ENCODE measurements around the gene ADGB.

Gene ADGB

DNA sequence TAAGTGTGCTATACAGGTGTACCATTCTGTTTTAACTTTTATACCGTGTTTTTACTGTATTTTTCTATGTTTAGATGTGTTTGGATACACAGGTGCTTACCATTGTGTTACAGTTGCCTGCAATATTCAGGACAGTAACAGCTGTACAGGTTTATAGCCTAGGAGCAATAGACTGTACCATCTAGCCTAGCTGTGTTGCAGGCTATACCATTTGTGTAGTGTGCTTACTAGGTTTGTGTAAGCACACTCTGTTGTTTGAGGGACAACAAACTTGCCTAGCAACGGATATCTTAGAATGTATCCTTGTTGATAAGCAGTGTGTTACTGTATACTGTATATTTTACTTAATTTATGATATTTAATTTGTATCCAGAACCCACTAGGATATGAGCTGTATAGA, 35.2 kb downstream of the ADGB start:
- H3K4me3 ChIP-seq (ENCODE audit: low read length): no peak overlapping the region
- H3K79me1 ChIP-seq (ENCODE audit: low read length): no peaks in the 10 kb centered on the region
- no peak overlapping the region for H2BK5ac ChIP-seq (ENCODE audit: low read length)
- no peaks in the 10 kb centered on the region for H3K4me1 ChIP-seq (ENCODE audit: control insufficient read depth, low read depth, low read length)
- H3K4ac ChIP-seq (ENCODE audit: low read depth, low read length): no peak overlapping the region
- H3K27me3 ChIP-seq (ENCODE audit: insufficient read depth, low read length, poor library complexity): no peaks in the 10 kb centered on the region
- H2BK120ac ChIP-seq (ENCODE audit: low read depth, low read length): no peak overlapping the region
- WGBS (ENCODE audit: extremely low coverage, insufficient coverage, low lambda C conversion rate): no CpG with 5 or more reads among the region's 2 CpGs
- no peak overlapping the region for H4K5ac ChIP-seq (ENCODE audit: low read length)
- H3K36me3 ChIP-seq (ENCODE audit: control insufficient read depth, insufficient read depth, low read length): no peaks in the 10 kb centered on the region
- H3K79me2 ChIP-seq (ENCODE audit: control insufficient read depth, insufficient read depth, low read length): no peaks in the 10 kb centered on the region
- H3K18ac ChIP-seq (ENCODE audit: low read length): no peak overlapping the region
- no peak overlapping the region for H3K56ac ChIP-seq (ENCODE audit: low read length)
- no peak for DNase-seq
- H3K4me2 ChIP-seq (ENCODE audit: low read length): no peak overlapping the region
- H2BK15ac ChIP-seq (replicated peaks; ENCODE audit: low read depth): no peak overlapping the region
- no peak overlapping the region for H2AK5ac ChIP-seq (ENCODE audit: low read length)
- no peak overlapping the region for H4K8ac ChIP-seq (ENCODE audit: low read depth, low read length)
- no peak overlapping the region for H3K23ac ChIP-seq (ENCODE audit: low read length)
- no peak overlapping the region for H3K27ac ChIP-seq (ENCODE audit: low read depth, low read length)
- no peak overlapping the region for H3K9ac ChIP-seq (ENCODE audit: low read length)

DNA sequence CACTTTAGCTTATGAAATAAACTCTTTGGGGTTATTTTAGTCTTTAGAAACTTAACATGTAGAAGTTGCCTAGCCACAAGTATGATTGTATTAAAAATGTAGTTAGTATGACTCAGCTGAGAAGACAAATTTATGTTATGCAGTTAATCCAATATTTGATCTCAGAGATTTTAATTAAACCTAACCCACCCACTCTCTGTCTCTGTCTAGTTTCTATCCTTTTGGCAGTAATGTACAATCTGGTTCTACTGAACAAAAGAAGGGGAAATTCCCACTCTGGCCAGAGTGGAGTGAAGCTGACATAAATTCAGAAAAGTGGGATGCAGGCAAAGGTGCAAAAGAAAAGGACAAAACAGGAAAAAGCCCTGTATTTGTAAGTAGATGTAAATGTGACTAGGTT, 36.4 kb downstream of the ADGB start:
- H3K27me3 ChIP-seq (ENCODE audit: insufficient read depth, low read length, poor library complexity): no peaks in the 10 kb centered on the region
- no peaks in the 10 kb centered on the region for H3K36me3 ChIP-seq (ENCODE audit: control insufficient read depth, insufficient read depth, low read length)
- no peak overlapping the region for H3K23ac ChIP-seq (ENCODE audit: low read length)
- H3K56ac ChIP-seq (ENCODE audit: low read length): no peak overlapping the region
- no peak overlapping the region for H3K18ac ChIP-seq (ENCODE audit: low read length)
- H3K9ac ChIP-seq (ENCODE audit: low read length): no peak overlapping the region
- H2BK5ac ChIP-seq (ENCODE audit: low read length): no peak overlapping the region
- H3K79me2 ChIP-seq (ENCODE audit: control insufficient read depth, insufficient read depth, low read length): no peaks in the 10 kb centered on the region
- no peak overlapping the region for H2BK15ac ChIP-seq (replicated peaks; ENCODE audit: low read depth)
- H4K5ac ChIP-seq (ENCODE audit: low read length): no peak overlapping the region
- no peak for DNase-seq
- no peak overlapping the region for H2AK5ac ChIP-seq (ENCODE audit: low read length)
- H3K4me3 ChIP-seq (ENCODE audit: low read length): no peak overlapping the region
- no peak overlapping the region for H3K4ac ChIP-seq (ENCODE audit: low read depth, low read length)
- no peaks in the 10 kb centered on the region for H3K79me1 ChIP-seq (ENCODE audit: low read length)
- no peak overlapping the region for H3K27ac ChIP-seq (ENCODE audit: low read depth, low read length)
- H2BK120ac ChIP-seq (ENCODE audit: low read depth, low read length): no peak overlapping the region
- no peak overlapping the region for H4K8ac ChIP-seq (ENCODE audit: low read depth, low read length)
- no peaks in the 10 kb centered on the region for H3K4me1 ChIP-seq (ENCODE audit: control insufficient read depth, low read depth, low read length)
- H3K4me2 ChIP-seq (ENCODE audit: low read length): no peak overlapping the region

DNA sequence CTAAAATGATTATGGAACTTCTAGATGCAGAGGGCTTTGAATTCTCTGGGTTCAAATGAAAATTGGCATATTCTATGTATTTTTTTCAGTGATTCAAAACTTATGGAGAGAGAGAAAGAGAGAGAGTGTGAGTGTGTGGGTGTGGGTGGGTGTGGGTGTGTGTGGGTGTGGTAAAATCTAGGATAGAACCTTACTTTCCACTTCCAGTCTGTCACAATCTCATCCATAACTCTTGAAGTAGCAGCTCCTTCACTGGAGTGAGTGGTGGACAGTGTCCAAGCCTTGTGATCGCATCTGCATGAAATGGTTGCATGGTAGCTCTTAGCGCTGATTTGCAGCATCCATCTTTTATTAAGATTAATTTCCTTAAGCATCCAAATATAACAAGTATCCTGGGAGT, 37.7 kb downstream of the ADGB start:
- Histone ChIP-seq H3K36me3 (ENCODE audit: control insufficient read depth, insufficient read depth, low read length) (no peaks in the 10 kb centered on the region), H3K4me1 (ENCODE audit: control insufficient read depth, low read depth, low read length) (no peaks in the 10 kb centered on the region), H3K9ac (ENCODE audit: low read length) (no peak overlapping the region), H3K79me1 (ENCODE audit: low read length) (no peaks in the 10 kb centered on the region), H2AK5ac (ENCODE audit: low read length) (no peak overlapping the region), H3K56ac (ENCODE audit: low read length) (no peak overlapping the region), H4K8ac (ENCODE audit: low read depth, low read length) (no peak overlapping the region), H3K79me2 (ENCODE audit: control insufficient read depth, insufficient read depth, low read length) (no peaks in the 10 kb centered on the region), H2BK5ac (ENCODE audit: low read length) (no peak overlapping the region), H2BK120ac (ENCODE audit: low read depth, low read length) (no peak overlapping the region), H3K27me3 (ENCODE audit: insufficient read depth, low read length, poor library complexity) (no peaks in the 10 kb centered on the region), H2BK15ac (replicated peaks; ENCODE audit: low read depth) (no peak overlapping the region), H3K23ac (ENCODE audit: low read length) (no peak overlapping the region), H3K18ac (ENCODE audit: low read length) (no peak overlapping the region), H3K4ac (ENCODE audit: low read depth, low read length) (no peak overlapping the region), H4K5ac (ENCODE audit: low read length) (no peak overlapping the region), H3K27ac (ENCODE audit: low read depth, low read length) (no peak overlapping the region), H3K4me2 (ENCODE audit: low read length) (no peak overlapping the region), H3K4me3 (ENCODE audit: low read length) (no peak overlapping the region)
- WGBS (ENCODE audit: extremely low coverage, insufficient coverage, low lambda C conversion rate): no CpG with 5 or more reads among the region's 2 CpGs
- DNase-seq: no peak

DNA sequence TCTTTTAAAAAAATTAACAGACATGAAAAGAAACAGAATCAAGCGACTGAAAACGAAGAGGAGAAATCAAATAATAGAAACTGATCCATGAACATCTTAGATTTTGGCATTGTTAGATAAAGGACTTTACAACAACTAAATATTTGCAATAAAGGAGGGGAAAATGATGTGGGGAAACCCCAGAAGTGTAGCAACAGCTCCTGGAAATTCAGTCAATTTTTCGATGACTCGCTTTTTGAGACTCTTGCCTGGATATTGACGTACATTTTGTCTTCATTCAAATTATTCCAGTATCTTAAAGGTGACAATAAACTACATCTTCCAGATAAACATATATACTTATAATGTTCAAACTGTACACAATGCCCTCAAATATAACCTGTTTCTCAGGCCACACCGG, 44.1 kb downstream of the ADGB start:
- Histone ChIP-seq H3K4me2 (ENCODE audit: low read length) (no peak overlapping the region), H3K56ac (ENCODE audit: low read length) (no peak overlapping the region), H3K79me1 (ENCODE audit: low read length) (no peaks in the 10 kb centered on the region), H3K79me2 (ENCODE audit: control insufficient read depth, insufficient read depth, low read length) (no peaks in the 10 kb centered on the region), H3K4ac (ENCODE audit: low read depth, low read length) (no peak overlapping the region), H3K36me3 (ENCODE audit: control insufficient read depth, insufficient read depth, low read length) (no peaks in the 10 kb centered on the region), H3K27me3 (ENCODE audit: insufficient read depth, low read length, poor library complexity) (no peaks in the 10 kb centered on the region), H3K4me1 (ENCODE audit: control insufficient read depth, low read depth, low read length) (no peaks in the 10 kb centered on the region), H4K8ac (ENCODE audit: low read depth, low read length) (no peak overlapping the region), H2BK5ac (ENCODE audit: low read length) (no peak overlapping the region), H3K27ac (ENCODE audit: low read depth, low read length) (no peak overlapping the region), H3K23ac (ENCODE audit: low read length) (no peak overlapping the region), H3K9ac (ENCODE audit: low read length) (no peak overlapping the region), H2AK5ac (ENCODE audit: low read length) (no peak overlapping the region), H2BK15ac (replicated peaks; ENCODE audit: low read depth) (no peak overlapping the region), H3K18ac (ENCODE audit: low read length) (no peak overlapping the region), H2BK120ac (ENCODE audit: low read depth, low read length) (no peak overlapping the region), H3K4me3 (ENCODE audit: low read length) (no peak overlapping the region), H4K5ac (ENCODE audit: low read length) (no peak overlapping the region)
- no CpG with 5 or more reads among the region's 6 CpGs for WGBS (ENCODE audit: extremely low coverage, insufficient coverage, low lambda C conversion rate)
- DNase-seq: no peak

DNA sequence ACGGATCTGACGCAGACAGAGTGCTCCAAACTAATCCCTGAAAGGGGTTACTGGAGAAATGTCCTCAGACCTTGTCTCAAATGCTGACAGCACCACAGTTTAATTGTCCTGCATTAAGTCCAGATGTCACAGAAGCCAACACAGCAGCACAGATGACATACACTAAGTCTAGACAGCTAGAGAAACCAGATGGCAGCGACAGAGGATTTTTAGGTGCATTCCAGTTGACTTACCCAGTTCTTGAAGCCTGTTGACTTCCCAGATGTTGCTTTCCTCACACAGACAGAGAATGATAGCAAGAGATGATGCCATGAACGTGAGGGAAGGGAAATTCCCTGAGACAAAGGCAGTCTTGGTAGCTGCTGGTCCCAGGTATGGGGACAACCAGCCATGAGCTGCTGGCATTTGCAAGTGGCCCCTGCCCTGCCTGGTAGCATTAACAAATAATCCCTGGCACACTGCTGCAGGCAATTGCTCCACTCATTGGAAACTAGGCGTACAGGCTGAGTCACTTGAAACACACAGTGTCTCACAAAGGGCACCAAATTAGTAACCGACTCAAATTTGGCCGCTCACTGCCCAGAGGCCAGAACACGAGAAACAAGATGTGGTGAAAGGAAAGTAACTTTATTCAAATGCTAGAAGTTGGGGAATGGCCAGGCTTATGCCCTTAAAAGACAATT, 52.2 kb downstream of the ADGB start:
- H3K23ac ChIP-seq (ENCODE audit: low read length): no peak overlapping the region
- no peak overlapping the region for H3K27ac ChIP-seq (ENCODE audit: low read depth, low read length)
- no peak overlapping the region for H2BK120ac ChIP-seq (ENCODE audit: low read depth, low read length)
- no peaks in the 10 kb centered on the region for H3K4me1 ChIP-seq (ENCODE audit: control insufficient read depth, low read depth, low read length)
- no peak for DNase-seq
- no peak overlapping the region for H3K18ac ChIP-seq (ENCODE audit: low read length)
- H3K36me3 ChIP-seq (ENCODE audit: control insufficient read depth, insufficient read depth, low read length): no peaks in the 10 kb centered on the region
- H3K27me3 ChIP-seq (ENCODE audit: insufficient read depth, low read length, poor library complexity): no peaks in the 10 kb centered on the region
- H3K56ac ChIP-seq (ENCODE audit: low read length): no peak overlapping the region
- no peaks in the 10 kb centered on the region for H3K79me1 ChIP-seq (ENCODE audit: low read length)
- no CpG with 5 or more reads among the region's 8 CpGs for WGBS (ENCODE audit: extremely low coverage, insufficient coverage, low lambda C conversion rate)
- no peak overlapping the region for H4K8ac ChIP-seq (ENCODE audit: low read depth, low read length)
- no peak overlapping the region for H3K4ac ChIP-seq (ENCODE audit: low read depth, low read length)
- no peak overlapping the region for H2AK5ac ChIP-seq (ENCODE audit: low read length)
- no peak overlapping the region for H3K4me3 ChIP-seq (ENCODE audit: low read length)
- no peaks in the 10 kb centered on the region for H3K79me2 ChIP-seq (ENCODE audit: control insufficient read depth, insufficient read depth, low read length)
- no peak overlapping the region for H3K9ac ChIP-seq (ENCODE audit: low read length)
- H2BK15ac ChIP-seq (replicated peaks; ENCODE audit: low read depth): no peak overlapping the region
- no peak overlapping the region for H2BK5ac ChIP-seq (ENCODE audit: low read length)
- H3K4me2 ChIP-seq (ENCODE audit: low read length): no peak overlapping the region
- no peak overlapping the region for H4K5ac ChIP-seq (ENCODE audit: low read length)

DNA sequence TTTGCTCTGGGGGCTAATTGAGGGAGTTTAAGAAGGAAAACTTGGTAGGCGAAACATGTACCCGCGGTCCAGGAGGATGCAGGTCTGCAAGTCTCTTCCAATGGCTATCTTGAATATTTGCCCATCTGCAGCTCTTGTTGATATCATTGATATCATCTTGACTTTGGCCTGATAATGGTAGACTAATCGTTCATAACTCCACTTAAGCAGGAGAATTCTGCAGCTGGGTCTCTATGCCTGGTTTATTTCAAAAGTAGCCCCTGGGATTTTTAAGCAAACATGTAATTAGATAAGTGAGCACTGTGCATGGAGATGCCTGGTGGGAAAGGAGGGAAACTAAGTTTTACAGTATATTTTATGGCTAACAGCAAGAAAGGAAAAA, 52.7 kb downstream of the ADGB start:
- Histone ChIP-seq H3K9ac (ENCODE audit: low read length) (no peak overlapping the region), H3K18ac (ENCODE audit: low read length) (no peak overlapping the region), H3K23ac (ENCODE audit: low read length) (no peak overlapping the region), H3K27ac (ENCODE audit: low read depth, low read length) (no peak overlapping the region), H3K4me3 (ENCODE audit: low read length) (no peak overlapping the region), H4K5ac (ENCODE audit: low read length) (no peak overlapping the region), H2BK5ac (ENCODE audit: low read length) (no peak overlapping the region), H3K4ac (ENCODE audit: low read depth, low read length) (no peak overlapping the region), H3K79me2 (ENCODE audit: control insufficient read depth, insufficient read depth, low read length) (no peaks in the 10 kb centered on the region), H3K36me3 (ENCODE audit: control insufficient read depth, insufficient read depth, low read length) (no peaks in the 10 kb centered on the region), H2AK5ac (ENCODE audit: low read length) (no peak overlapping the region), H3K4me2 (ENCODE audit: low read length) (no peak overlapping the region), H2BK15ac (replicated peaks; ENCODE audit: low read depth) (no peak overlapping the region), H3K4me1 (ENCODE audit: control insufficient read depth, low read depth, low read length) (no peaks in the 10 kb centered on the region), H3K79me1 (ENCODE audit: low read length) (no peaks in the 10 kb centered on the region), H4K8ac (ENCODE audit: low read depth, low read length) (no peak overlapping the region), H3K27me3 (ENCODE audit: insufficient read depth, low read length, poor library complexity) (no peaks in the 10 kb centered on the region), H3K56ac (ENCODE audit: low read length) (no peak overlapping the region), H2BK120ac (ENCODE audit: low read depth, low read length) (no peak overlapping the region)
- no peak for DNase-seq
- no CpG with 5 or more reads among the region's 4 CpGs for WGBS (ENCODE audit: extremely low coverage, insufficient coverage, low lambda C conversion rate)
